Measurements from ENCODE around the gene CELF5. TPM values are rescaled to one million over a fixed set of nuclear protein-coding genes. Genes with fewer than 3 reads are reported as not detected.
A peak's percentile ranks its signal among the peaks of the same experiment; 100 is the strongest.

Gene CELF5
- total and polyA plus RNA-seq, 10 of the 15 experiments (the other 5 are each of a cell fraction or from before 2014, with no cell fraction given): 0.01 to 0.04 TPM; not detected in 8

DNA sequence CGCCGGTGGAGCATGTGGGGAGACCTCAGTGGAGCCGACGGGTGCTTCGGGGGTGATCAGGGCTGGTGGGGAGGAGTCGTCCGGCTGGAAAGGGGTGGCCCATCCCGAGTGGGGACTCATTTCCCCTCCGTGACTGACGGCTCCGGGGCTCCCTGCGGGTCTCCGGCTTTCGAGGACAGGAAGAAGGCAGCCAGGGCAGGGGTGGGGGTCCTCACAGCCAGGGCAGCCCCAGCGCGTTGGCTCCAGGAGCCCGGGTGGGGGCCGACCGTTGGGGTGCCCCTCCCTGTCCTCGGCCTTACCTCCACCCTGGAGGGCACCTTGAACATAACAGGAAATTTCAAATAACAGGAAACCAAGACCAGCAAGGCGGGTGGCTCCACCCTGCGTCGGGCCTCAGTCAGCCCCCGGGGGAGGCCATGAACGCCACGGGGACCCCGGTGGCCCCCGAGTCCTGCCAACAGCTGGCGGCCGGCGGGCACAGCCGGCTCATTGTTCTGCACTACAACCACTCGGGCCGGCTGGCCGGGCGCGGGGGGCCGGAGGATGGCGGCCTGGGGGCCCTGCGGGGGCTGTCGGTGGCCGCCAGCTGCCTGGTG lies 46.0 kb upstream of the CELF5 start, which contains the start of gene S1PR4 (continued):
- TF ChIP-seq, protein P1, sequence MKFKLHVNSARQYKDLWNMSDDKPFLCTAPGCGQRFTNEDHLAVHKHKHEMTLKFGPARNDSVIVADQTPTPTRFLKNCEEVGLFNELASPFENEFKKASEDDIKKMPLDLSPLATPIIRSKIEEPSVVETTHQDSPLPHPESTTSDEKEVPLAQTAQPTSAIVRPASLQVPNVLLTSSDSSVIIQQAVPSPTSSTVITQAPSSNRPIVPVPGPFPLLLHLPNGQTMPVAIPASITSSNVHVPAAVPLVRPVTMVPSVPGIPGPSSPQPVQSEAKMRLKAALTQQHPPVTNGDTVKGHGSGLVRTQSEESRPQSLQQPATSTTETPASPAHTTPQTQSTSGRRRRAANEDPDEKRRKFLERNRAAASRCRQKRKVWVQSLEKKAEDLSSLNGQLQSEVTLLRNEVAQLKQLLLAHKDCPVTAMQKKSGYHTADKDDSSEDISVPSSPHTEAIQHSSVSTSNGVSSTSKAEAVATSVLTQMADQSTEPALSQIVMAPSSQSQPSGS (IDR thresholded peaks at IDR 0.05; ENCODE audit: low read length): no peak
- TF ChIP-seq POLR2AphosphoS2 (IDR thresholded peaks at IDR 0.05; ENCODE audit: low read depth, low read length) (no peak), POLR2AphosphoS5 (IDR thresholded peaks at IDR 0.05; ENCODE audit: low read length) (peak; percentile 69; the same call in 1 of the 2 replicates), NR2C1 (IDR thresholded peaks at IDR 0.05) (no peak), RUNX3 (IDR thresholded peaks at IDR 0.05; ENCODE audit: low read length) (no peak), ZNF207 (IDR thresholded peaks at IDR 0.05; ENCODE audit: borderline replicate concordance) (no peak), BRCA1 (IDR thresholded peaks at IDR 0.05; ENCODE audit: low read depth, low read length) (no peak), MYC (IDR thresholded peaks at IDR 0.05; ENCODE audit: insufficient read depth, insufficient read length, insufficient replicate concordance, low read length, severe bottlenecking) (no peak), YBX1 (IDR thresholded peaks at IDR 0.05) (no peak), HCFC1 (IDR thresholded peaks at IDR 0.05; ENCODE audit: low read length) (no peak), TCF7 (IDR thresholded peaks at IDR 0.05; ENCODE audit: borderline replicate concordance) (no peak), IRF4 (IDR thresholded peaks at IDR 0.05; ENCODE audit: low read depth, low read length) (no peak), ESRRA (IDR thresholded peaks at IDR 0.05; ENCODE audit: low read length) (peak; percentile 78; the same call in 1 of the 2 replicates), POLR2A (IDR thresholded peaks at IDR 0.05; ENCODE audit: low read depth, low read length) (peak; percentile 78)
- TF ChIP-seq, protein P2, sequence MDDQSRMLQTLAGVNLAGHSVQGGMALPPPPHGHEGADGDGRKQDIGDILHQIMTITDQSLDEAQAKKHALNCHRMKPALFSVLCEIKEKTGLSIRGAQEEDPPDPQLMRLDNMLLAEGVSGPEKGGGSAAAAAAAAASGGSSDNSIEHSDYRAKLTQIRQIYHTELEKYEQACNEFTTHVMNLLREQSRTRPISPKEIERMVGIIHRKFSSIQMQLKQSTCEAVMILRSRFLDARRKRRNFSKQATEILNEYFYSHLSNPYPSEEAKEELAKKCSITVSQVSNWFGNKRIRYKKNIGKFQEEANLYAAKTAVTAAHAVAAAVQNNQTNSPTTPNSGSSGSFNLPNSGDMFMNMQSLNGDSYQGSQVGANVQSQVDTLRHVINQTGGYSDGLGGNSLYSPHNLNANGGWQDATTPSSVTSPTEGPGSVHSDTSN (IDR thresholded peaks at IDR 0.05; ENCODE audit: insufficient replicate concordance, low read depth, low read length): no peak
- TF ChIP-seq, protein P3, sequence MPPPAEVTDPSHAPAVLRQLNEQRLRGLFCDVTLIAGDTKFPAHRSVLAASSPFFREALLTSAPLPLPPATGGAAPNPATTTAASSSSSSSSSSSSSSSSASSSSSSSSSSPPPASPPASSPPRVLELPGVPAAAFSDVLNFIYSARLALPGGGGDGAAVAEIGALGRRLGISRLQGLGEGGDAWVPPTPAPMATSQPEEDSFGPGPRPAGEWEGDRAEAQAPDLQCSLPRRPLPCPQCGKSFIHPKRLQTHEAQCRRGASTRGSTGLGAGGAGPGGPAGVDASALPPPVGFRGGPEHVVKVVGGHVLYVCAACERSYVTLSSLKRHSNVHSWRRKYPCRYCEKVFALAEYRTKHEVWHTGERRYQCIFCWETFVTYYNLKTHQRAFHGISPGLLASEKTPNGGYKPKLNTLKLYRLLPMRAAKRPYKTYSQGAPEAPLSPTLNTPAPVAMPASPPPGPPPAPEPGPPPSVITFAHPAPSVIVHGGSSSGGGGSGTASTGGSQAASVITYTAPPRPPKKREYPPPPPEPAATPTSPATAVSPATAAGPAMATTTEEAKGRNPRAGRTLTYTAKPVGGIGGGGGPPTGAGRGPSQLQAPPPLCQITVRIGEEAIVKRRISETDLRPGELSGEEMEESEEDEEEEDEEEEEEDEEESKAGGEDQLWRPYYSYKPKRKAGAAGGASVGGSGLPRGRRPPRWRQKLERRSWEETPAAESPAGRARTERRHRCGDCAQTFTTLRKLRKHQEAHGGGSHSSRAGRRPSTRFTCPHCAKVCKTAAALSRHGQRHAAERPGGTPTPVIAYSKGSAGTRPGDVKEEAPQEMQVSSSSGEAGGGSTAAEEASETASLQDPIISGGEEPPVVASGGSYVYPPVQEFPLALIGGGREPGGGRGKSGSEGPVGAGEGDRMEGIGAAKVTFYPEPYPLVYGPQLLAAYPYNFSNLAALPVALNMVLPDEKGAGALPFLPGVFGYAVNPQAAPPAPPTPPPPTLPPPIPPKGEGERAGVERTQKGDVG (CRISPR knock-in tag; IDR thresholded peaks at IDR 0.05): no peak
